Measurements from ENCODE around the gene CXCL14. TPM values are rescaled to one million over a fixed set of nuclear protein-coding genes. Genes with fewer than 3 reads are reported as not detected.
A peak's percentile ranks its signal among the peaks of the same experiment; 100 is the strongest.

The CXCL14 gene
- polyA plus RNA-seq, 2 donors, result 88.9 to 199 TPM

DNA sequence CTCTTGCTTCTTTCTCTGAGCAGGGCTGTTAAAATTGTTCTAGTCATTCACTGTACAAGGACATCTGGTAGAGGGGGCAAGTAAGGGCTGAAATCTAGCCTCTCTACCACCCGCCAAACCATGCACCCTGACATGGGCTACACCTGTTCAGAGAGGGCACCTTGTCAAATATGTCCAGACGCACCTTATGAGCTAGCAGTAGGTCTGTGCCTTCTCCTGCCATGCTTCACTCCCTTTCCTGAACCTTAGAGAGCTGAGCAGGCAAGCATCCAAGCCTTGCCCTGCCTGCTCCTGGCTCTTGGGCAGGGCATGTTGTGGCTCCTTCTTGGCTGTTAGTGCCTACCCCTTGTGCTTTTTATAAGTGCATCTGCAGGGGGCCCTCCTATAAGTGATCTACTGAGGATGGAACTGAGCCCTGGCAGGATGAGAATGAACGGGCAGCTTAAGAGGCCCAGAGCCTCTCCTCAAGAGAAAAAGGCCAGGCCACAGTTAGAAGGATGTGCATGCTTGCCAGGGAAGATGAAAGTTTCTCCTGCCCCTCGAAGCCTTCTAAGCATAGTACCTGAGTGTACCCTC, 39.3 kb downstream of the CXCL14 start:
- H3K36me3 ChIP-seq (ENCODE audit: control insufficient read depth in 2 of 2, insufficient read depth in 2 of 2, low read length in 1 of 2), result no peaks in the 10 kb centered on the region
- WGBS, 2 donors, result 48 to 55% methylated on average over 4 of the region's 4 CpGs

DNA sequence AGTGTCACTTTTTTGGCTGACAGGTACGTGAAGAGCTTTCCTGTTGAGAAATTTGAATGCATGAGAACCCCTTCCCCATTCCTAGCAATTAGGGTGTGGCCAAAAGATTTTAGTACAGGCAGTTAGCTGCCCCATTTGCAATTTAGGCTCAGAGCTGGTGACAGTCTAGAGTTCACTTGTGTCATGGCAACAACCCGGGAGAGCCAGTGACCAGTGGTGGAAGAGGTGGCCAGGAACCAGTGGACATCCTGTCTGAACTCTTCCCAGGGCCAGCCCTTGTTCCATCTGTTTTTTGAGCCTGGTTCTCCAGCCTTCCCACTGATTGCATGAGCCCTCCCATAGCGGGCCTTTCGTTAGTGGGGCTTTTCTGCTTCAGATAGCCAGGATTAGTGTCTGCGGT, 40.5 kb downstream of the CXCL14 start:
- Histone ChIP-seq H3K27me3 (ENCODE audit: control insufficient read depth in 1 of 2, insufficient read depth in 2 of 2, low read length in 2 of 2) (peaks cover 3 to 14% of the 10 kb centered on the region in 2 donors), H3K4me3 (ENCODE audit: low read depth in 1 of 2, low read length in 2 of 2) (no peak overlapping the region), H3K4me1 (ENCODE audit: control insufficient read depth in 2 of 2, insufficient read depth in 2 of 2, low read length in 1 of 2) (peaks cover 5 to 8% of the 10 kb centered on the region in 2 donors), H3K9me3 (ENCODE audit: control insufficient read depth in 2 of 2, insufficient read depth in 1 of 2, low read depth in 1 of 2, low read length in 1 of 2) (no peaks in the 10 kb centered on the region), H3K36me3 (ENCODE audit: control insufficient read depth in 2 of 2, insufficient read depth in 2 of 2, low read length in 1 of 2) (no peaks in the 10 kb centered on the region), H3K27ac (ENCODE audit: low read depth in 2 of 2, low read length in 1 of 2) (no peak overlapping the region)
- WGBS, 2 donors, result 91 to 92% methylated on average over 5 of the region's 5 CpGs

More for the DNA sequence above, 39.3 kb downstream of the CXCL14 start:
- no peak overlapping the region for H3K27ac ChIP-seq (ENCODE audit: low read depth in 2 of 2, low read length in 1 of 2)
- H3K4me3 ChIP-seq (ENCODE audit: low read depth in 1 of 2, low read length in 2 of 2), result no peak overlapping the region
- peaks cover 3 to 14% of the 10 kb centered on the region in 2 donors for H3K27me3 ChIP-seq (ENCODE audit: control insufficient read depth in 1 of 2, insufficient read depth in 2 of 2, low read length in 2 of 2)
- peaks cover 7 to 8% of the 10 kb centered on the region in 2 donors for H3K4me1 ChIP-seq (ENCODE audit: control insufficient read depth in 2 of 2, insufficient read depth in 2 of 2, low read length in 1 of 2)
- H3K9me3 ChIP-seq (ENCODE audit: control insufficient read depth in 2 of 2, insufficient read depth in 1 of 2, low read depth in 1 of 2, low read length in 1 of 2), result no peaks in the 10 kb centered on the region

DNA sequence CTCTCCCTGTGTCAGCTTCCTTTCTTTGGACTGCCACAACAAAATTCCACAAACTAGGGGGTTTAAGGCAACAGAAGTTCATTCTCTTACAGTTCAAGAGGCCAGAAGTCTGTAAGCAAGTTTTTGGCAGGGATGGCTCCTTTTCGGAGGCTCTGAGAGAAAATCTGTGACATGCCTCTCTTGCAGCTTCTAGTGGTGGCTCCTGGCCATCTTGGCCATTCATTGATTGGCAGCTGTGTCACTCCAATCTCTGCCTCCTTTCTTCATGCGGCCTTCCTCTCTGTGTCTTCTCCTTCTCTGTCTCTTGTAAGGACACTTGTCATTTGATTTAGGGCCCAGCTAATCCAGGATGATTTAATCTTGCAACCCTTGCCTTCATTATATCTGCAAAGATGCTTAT, 41.0 kb downstream of the CXCL14 start:
- no peak overlapping the region for H3K4me3 ChIP-seq (ENCODE audit: low read depth in 1 of 2, low read length in 2 of 2)
- peaks cover 3 to 14% of the 10 kb centered on the region in 2 donors for H3K27me3 ChIP-seq (ENCODE audit: control insufficient read depth in 1 of 2, insufficient read depth in 2 of 2, low read length in 2 of 2)
- H3K36me3 ChIP-seq (ENCODE audit: control insufficient read depth in 2 of 2, insufficient read depth in 2 of 2, low read length in 1 of 2), result no peaks in the 10 kb centered on the region
- H3K27ac ChIP-seq (ENCODE audit: low read depth in 2 of 2, low read length in 1 of 2), result no peak overlapping the region
- H3K4me1 ChIP-seq (ENCODE audit: control insufficient read depth in 2 of 2, insufficient read depth in 2 of 2, low read length in 1 of 2), result peaks cover 5 to 8% of the 10 kb centered on the region in 2 donors
- no peaks in the 10 kb centered on the region for H3K9me3 ChIP-seq (ENCODE audit: control insufficient read depth in 2 of 2, insufficient read depth in 1 of 2, low read depth in 1 of 2, low read length in 1 of 2)
- WGBS, 2 donors, result 81 to 91% methylated on average over 2 of the region's 2 CpGs

DNA sequence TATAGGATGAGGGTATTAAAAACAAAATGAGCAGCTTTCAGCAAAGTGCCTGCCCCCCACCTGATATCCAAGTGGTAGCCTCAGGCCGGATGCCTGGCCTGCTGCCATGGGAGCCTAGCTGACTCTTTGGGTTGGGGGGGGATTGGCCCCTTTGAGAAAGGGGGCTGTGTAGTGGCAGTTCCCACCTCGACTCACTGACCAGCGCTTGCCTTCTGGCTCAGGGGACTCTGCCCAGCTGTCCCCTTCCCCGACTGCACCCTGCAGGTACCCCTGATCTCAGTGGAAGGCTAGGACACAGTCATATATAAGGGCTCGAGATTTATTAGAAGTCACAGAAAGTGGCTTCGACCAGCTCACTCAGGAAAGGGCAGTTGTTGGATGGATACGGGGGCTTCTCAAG, 41.5 kb downstream of the CXCL14 start:
- H3K27me3 ChIP-seq (ENCODE audit: control insufficient read depth in 1 of 2, insufficient read depth in 2 of 2, low read length in 2 of 2), result peaks cover 3 to 14% of the 10 kb centered on the region in 2 donors

DNA sequence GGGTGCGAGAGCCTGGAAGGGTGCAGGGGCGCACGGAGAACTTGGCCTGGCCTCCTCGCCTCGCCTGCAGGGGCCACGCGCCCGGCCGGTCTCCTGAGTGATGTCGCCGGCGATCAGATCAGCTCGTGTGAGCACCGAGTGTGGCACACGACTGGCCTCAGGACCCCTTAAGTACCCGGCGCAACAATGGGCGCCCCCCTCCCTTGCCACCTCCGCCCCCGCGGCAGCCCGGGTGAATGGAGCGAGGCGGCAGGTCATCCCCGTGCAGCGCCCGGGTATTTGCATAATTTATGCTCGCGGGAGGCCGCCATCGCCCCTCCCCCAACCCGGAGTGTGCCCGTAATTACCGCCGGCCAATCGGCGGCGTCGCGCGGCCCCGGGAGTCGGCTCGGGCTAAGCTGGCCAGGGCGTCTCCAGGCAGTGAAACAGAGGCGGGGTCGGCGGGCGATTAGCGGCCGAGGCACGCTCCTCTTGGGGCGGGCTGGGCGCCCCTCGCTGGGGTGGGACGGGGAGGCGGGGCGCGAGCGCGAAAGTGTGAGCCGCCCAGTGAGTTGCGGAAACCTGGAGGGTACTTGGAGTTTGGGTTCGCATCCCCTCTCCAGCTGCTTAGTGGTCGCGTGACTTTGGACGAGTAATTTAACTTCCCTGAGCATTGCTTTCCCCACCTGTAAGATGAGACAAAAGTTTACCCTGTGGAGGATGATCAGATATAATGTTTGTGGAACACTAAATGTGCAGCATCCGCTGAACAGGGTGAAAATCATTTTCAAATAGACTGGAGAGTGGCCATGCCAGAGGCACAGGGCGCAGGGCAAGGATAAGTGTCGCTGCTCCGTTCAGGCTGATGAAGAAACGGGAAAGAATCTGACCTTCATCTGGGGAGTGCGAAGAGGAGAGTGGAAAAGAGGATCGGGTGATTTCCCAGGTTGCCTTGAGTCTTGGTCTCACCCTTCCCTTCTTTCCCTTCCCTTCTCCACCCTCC, 42.7 kb downstream of the CXCL14 start, which contains the start of gene NEUROG1:
Gene NEUROG1, minus strand, starts transcription at position 145 of the 982 bp plus-strand sequence. CDS start 274 bp downstream, outside the sequence.
- Histone ChIP-seq H3K4me1 (ENCODE audit: control insufficient read depth in 2 of 2, insufficient read depth in 2 of 2, low read length in 1 of 2) (peaks cover 5 to 8% of the 10 kb centered on the region in 2 donors), H3K36me3 (ENCODE audit: control insufficient read depth in 2 of 2, insufficient read depth in 2 of 2, low read length in 1 of 2) (no peaks in the 10 kb centered on the region), H3K27me3 (ENCODE audit: control insufficient read depth in 1 of 2, insufficient read depth in 2 of 2, low read length in 2 of 2) (peaks cover 0 to 14% of the 10 kb centered on the region in 2 donors), H3K27ac (ENCODE audit: low read depth in 2 of 2, low read length in 1 of 2) (no peak within 1 kb of the TSS), H3K9me3 (ENCODE audit: control insufficient read depth in 2 of 2, insufficient read depth in 1 of 2, low read depth in 1 of 2, low read length in 1 of 2) (no peaks in the 10 kb centered on the region), H3K4me3 (ENCODE audit: low read depth in 1 of 2, low read length in 2 of 2) (peak within 1 kb of the TSS in 1 of 2 donors; percentile 29)
- 5% methylated on average over 73 to 74 of the region's 74 CpGs for WGBS, 2 donors

More for the DNA sequence above, 41.5 kb downstream of the CXCL14 start:
- no peak overlapping the region for H3K4me3 ChIP-seq (ENCODE audit: low read depth in 1 of 2, low read length in 2 of 2)
- H3K27ac ChIP-seq (ENCODE audit: low read depth in 2 of 2, low read length in 1 of 2), result no peak overlapping the region
- WGBS, 2 donors, result 63 to 77% methylated on average over 7 of the region's 7 CpGs
- H3K36me3 ChIP-seq (ENCODE audit: control insufficient read depth in 2 of 2, insufficient read depth in 2 of 2, low read length in 1 of 2), result no peaks in the 10 kb centered on the region
- no peaks in the 10 kb centered on the region for H3K9me3 ChIP-seq (ENCODE audit: control insufficient read depth in 2 of 2, insufficient read depth in 1 of 2, low read depth in 1 of 2, low read length in 1 of 2)
- H3K4me1 ChIP-seq (ENCODE audit: control insufficient read depth in 2 of 2, insufficient read depth in 2 of 2, low read length in 1 of 2), result peaks cover 5 to 8% of the 10 kb centered on the region in 2 donors

DNA sequence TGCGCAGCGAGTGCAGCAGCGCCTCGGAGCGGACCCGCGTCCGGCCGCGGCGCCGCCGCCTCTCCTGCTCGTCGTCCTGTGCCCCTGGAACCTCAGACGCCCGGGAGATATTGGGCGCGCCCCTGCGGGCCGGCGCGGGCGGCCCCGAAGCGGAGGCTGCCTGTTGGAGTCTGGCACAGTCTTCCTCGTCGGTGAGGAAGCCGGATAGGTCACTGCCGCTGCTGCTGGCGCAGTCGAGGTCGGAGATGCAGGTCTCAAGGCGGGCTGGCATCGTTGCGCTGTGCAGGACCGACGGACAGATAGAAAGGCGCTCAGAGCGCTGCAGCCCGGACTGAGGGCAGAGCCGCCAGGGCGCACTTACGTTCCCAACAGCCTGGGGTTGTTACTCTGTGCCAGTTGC, 43.4 kb downstream of the CXCL14 start:
- H3K4me1 ChIP-seq (ENCODE audit: control insufficient read depth in 2 of 2, insufficient read depth in 2 of 2, low read length in 1 of 2), result peaks cover 5 to 8% of the 10 kb centered on the region in 2 donors
- H3K4me3 ChIP-seq (ENCODE audit: low read depth in 1 of 2, low read length in 2 of 2), result peak overlapping the region in 1 of 2 donors; percentile 29
- WGBS, 2 donors, result 1 to 10% methylated on average over 44 of the region's 44 CpGs
- no peaks in the 10 kb centered on the region for H3K9me3 ChIP-seq (ENCODE audit: control insufficient read depth in 2 of 2, insufficient read depth in 1 of 2, low read depth in 1 of 2, low read length in 1 of 2)
- H3K36me3 ChIP-seq (ENCODE audit: control insufficient read depth in 2 of 2, insufficient read depth in 2 of 2, low read length in 1 of 2), result no peaks in the 10 kb centered on the region
- peaks cover 0 to 14% of the 10 kb centered on the region in 2 donors for H3K27me3 ChIP-seq (ENCODE audit: control insufficient read depth in 1 of 2, insufficient read depth in 2 of 2, low read length in 2 of 2)
- no peak overlapping the region for H3K27ac ChIP-seq (ENCODE audit: low read depth in 2 of 2, low read length in 1 of 2)

DNA sequence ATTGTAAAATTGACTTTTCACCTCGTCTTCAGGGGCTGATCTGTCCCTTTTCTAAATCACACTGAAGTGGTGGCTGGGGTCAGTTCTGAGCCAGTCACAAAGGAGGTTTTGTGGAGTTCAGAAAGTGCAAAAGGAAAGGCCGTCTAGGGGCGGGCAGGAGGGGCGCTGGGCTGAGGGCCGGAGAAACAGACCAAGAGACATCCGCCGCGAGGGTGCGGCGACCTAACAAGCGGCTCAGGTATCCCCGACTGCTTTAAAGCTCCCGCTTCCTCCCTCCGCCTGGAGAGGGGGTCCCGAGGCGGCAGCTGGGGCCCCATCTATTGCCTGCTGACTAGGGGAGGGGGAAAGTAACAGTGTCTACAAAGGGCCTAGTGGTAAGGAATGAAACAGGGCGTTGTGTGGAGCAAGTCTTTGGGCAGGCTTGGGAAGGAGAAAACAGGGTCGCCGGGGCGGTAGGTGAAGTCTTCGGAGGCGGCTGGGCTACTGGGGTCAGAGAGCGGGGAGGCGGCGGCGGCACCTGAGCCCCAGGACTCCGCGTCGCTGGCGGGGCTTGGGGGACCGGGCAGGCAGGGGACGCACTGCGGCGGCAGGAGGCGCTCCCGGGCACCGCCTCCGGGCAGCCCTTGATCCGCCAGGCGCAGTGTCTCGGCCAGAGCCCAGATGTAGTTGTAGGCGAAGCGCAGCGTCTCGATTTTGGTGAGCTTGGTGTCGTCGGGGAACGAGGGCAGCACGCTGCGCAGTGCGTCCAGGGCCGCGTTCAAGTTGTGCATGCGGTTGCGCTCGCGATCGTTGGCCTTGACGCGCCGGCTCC, 44.0 kb downstream of the CXCL14 start:
- no peaks in the 10 kb centered on the region for H3K9me3 ChIP-seq (ENCODE audit: control insufficient read depth in 2 of 2, insufficient read depth in 1 of 2, low read depth in 1 of 2, low read length in 1 of 2)
- H3K4me1 ChIP-seq (ENCODE audit: control insufficient read depth in 2 of 2, insufficient read depth in 2 of 2, low read length in 1 of 2), result peaks cover 5 to 8% of the 10 kb centered on the region in 2 donors
- WGBS, 2 donors, result 18 to 39% methylated on average over 61 of the region's 61 CpGs
- H3K36me3 ChIP-seq (ENCODE audit: control insufficient read depth in 2 of 2, insufficient read depth in 2 of 2, low read length in 1 of 2), result no peaks in the 10 kb centered on the region
- no peak overlapping the region for H3K4me3 ChIP-seq (ENCODE audit: low read depth in 1 of 2, low read length in 2 of 2)
- no peak overlapping the region for H3K27ac ChIP-seq (ENCODE audit: low read depth in 2 of 2, low read length in 1 of 2)
- peaks cover 0 to 14% of the 10 kb centered on the region in 2 donors for H3K27me3 ChIP-seq (ENCODE audit: control insufficient read depth in 1 of 2, insufficient read depth in 2 of 2, low read length in 2 of 2)

DNA sequence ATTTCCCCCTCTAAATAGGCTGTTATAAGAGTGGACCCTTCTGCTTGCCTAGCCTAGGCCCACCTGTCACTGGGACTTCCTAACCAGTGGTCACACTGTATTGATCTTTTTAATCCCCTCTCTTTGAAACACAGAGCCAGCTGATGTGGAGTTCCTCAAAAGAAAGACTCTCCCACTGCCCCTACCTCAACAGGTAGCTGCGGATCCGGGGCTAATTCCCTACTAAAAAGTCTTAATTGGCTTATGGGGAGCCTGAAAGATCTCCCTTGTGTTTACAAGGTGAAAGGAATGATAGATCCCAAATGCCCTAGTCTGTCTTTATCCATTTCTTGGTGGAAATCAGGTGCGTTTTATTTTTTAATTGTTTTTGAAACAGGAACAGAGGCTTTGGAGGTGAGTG, 45.0 kb downstream of the CXCL14 start:
- Histone ChIP-seq H3K4me1 (ENCODE audit: control insufficient read depth in 2 of 2, insufficient read depth in 2 of 2, low read length in 1 of 2) (peaks cover 5 to 8% of the 10 kb centered on the region in 2 donors), H3K9me3 (ENCODE audit: control insufficient read depth in 2 of 2, insufficient read depth in 1 of 2, low read depth in 1 of 2, low read length in 1 of 2) (no peaks in the 10 kb centered on the region), H3K27me3 (ENCODE audit: control insufficient read depth in 1 of 2, insufficient read depth in 2 of 2, low read length in 2 of 2) (peaks cover 3 to 14% of the 10 kb centered on the region in 2 donors), H3K36me3 (ENCODE audit: control insufficient read depth in 2 of 2, insufficient read depth in 2 of 2, low read length in 1 of 2) (no peaks in the 10 kb centered on the region), H3K27ac (ENCODE audit: low read depth in 2 of 2, low read length in 1 of 2) (no peak overlapping the region), H3K4me3 (ENCODE audit: low read depth in 1 of 2, low read length in 2 of 2) (no peak overlapping the region)
- WGBS, 2 donors, result 33 to 45% methylated on average over 3 of the region's 3 CpGs

DNA sequence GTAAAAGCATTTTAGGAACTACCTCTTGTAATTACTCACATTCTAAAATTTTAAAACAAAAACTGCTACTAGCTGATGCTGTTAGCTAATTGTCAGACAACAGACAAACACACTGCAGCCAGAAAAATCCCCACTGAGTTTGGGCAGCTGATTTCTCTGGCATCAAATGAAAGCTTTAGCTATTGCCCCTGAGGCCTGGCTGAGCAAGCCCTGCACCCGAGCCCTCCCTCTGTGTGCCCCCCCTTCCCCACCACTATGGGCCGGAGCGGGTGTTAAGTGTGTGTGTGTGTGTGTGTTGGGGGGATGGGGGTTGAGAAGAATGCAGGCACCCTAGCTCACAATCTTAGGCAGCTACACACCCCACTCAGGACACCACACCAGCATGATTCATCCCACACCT, 45.5 kb downstream of the CXCL14 start:
- H3K27me3 ChIP-seq (ENCODE audit: control insufficient read depth in 1 of 2, insufficient read depth in 2 of 2, low read length in 2 of 2), result peaks cover 3 to 14% of the 10 kb centered on the region in 2 donors
- H3K36me3 ChIP-seq (ENCODE audit: control insufficient read depth in 2 of 2, insufficient read depth in 2 of 2, low read length in 1 of 2), result no peaks in the 10 kb centered on the region
- H3K4me1 ChIP-seq (ENCODE audit: control insufficient read depth in 2 of 2, insufficient read depth in 2 of 2, low read length in 1 of 2), result peaks cover 5 to 8% of the 10 kb centered on the region in 2 donors
- H3K9me3 ChIP-seq (ENCODE audit: control insufficient read depth in 2 of 2, insufficient read depth in 1 of 2, low read depth in 1 of 2, low read length in 1 of 2), result no peaks in the 10 kb centered on the region
- H3K4me3 ChIP-seq (ENCODE audit: low read depth in 1 of 2, low read length in 2 of 2), result no peak overlapping the region
- no peak overlapping the region for H3K27ac ChIP-seq (ENCODE audit: low read depth in 2 of 2, low read length in 1 of 2)
- WGBS, 2 donors, result 31 to 35% methylated on average over 3 of the region's 3 CpGs

Measured in esophagus (tissue), 2 donors.